ENCODE data around the gene ATAD1. TPM values are rescaled to one million over a fixed set of nuclear protein-coding genes. Genes with fewer than 3 reads are reported as not detected.

ATAD1 gene
- total and polyA plus RNA-seq, 9 of the 15 experiments (the other 6 are each of a cell fraction or from before 2014, with no cell fraction given), result 11.3 to 33.8 (median 27.3) TPM

DNA sequence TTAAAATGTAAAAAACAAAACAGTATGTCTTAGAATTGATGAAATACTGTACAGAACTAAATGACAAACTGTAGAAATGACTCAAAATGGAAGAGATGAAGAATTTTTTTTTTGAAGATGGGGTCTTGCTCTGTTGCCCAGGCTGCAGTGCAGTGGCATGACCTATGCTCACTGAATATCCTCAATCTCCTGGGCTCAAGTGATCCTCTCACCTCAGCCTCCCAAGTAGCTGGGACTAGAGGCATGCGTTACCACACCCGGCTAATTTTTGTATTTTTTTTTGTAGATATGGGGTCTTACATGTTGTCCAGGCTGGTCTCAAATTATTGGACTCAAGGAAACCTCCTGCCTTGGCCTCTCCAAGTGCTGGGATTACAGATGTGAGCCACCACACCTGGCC is 36.5 kb downstream of the ATAD1 start (continued):
- TF ChIP-seq, protein P1, sequence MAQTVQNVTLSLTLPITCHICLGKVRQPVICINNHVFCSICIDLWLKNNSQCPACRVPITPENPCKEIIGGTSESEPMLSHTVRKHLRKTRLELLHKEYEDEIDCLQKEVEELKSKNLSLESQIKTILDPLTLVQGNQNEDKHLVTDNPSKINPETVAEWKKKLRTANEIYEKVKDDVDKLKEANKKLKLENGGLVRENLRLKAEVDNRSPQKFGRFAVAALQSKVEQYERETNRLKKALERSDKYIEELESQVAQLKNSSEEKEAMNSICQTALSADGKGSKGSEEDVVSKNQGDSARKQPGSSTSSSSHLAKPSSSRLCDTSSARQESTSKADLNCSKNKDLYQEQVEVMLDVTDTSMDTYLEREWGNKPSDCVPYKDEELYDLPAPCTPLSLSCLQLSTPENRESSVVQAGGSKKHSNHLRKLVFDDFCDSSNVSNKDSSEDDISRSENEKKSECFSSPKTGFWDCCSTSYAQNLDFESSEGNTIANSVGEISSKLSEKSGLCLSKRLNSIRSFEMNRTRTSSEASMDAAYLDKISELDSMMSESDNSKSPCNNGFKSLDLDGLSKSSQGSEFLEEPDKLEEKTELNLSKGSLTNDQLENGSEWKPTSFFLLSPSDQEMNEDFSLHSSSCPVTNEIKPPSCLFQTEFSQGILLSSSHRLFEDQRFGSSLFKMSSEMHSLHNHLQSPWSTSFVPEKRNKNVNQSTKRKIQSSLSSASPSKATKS (CRISPR knock-in tag; IDR thresholded peaks at IDR 0.05), result no peak
- TF ChIP-seq ZNF780A (CRISPR knock-in tag; IDR thresholded peaks at IDR 0.05), result no peak

DNA sequence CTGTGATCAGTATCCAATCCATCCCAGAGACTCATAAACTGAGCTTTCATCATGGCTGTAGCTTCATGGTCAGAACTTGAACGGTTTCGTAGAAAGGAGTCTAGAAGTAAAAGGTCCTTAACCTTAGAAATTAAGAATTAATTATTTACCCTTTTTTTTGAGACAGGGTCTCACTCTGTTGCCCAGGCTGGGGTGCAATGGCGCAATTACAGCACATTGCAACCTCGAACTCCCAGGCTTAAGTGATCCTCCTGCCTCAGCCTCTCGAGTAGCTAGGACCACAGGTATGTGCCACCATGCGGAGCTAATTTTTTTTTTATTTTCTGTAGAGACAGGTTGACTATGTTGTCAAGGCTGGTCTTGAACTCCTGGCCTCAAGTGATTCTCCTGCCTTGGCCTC is 41.7 kb downstream of the ATAD1 start:
- FAIRE-seq (no peak), ATAC-seq (no peak), DNase-seq (ENCODE audit: extremely low read depth in 1 of 4, low spot score in 3 of 4) (no peak)
- ChIA-PET POLR2A (interaction anchor here (1.0 kb wide), 1 partner anchor 26 kb away, joined by 5 read pairs; no protein-coding TSS in a partner anchor), CTCF (ENCODE audit: low intra/inter-chr PET ratio) (no interaction called here)
- WGBS (ENCODE audit: insufficient coverage, low coverage, missing lambda C conversion rate), result 96% methylated on average over 6 of the region's 6 CpGs
- Histone ChIP-seq H2AFZ (ENCODE audit: low read depth, low read length) (no peak overlapping the region), H3K36me3 (ENCODE audit: control insufficient read depth, insufficient read depth, low read length) (peaks cover 32% of the 10 kb centered on the region), H3K79me2 (ENCODE audit: control insufficient read depth, insufficient read depth, low read length) (peaks cover 4% of the 10 kb centered on the region; the same call in 1 of the 3 replicates), H3K9me1 (ENCODE audit: control insufficient read depth, insufficient read depth, low read length) (no peaks in the 10 kb centered on the region), H4K20me1 (replicated peaks; ENCODE audit: control insufficient read depth, insufficient read depth, low read length) (no peaks in the 10 kb centered on the region), H3K4me3 (no peak overlapping the region), H3K27me3 (ENCODE audit: control insufficient read depth in 2 of 2, insufficient read depth in 2 of 2, low read length in 2 of 2) (no peaks in the 10 kb centered on the region), H3K4me1 (replicated peaks in 1 of 2; ENCODE audit: control insufficient read depth in 2 of 2, insufficient read depth in 2 of 2, low read length in 2 of 2) (no peaks in the 10 kb centered on the region), H3K9ac (ENCODE audit: insufficient read depth in 1 of 2, low read depth in 2 of 2, low read length in 2 of 2) (no peak overlapping the region), H3K4me2 (ENCODE audit: insufficient read depth, low read length) (no peak overlapping the region), H3K27ac (ENCODE audit: extremely low read depth, low read depth, low read length) (no peak overlapping the region), H3K9me3 (replicated peaks; ENCODE audit: control insufficient read depth, insufficient read depth, low read depth, low read length) (no peaks in the 10 kb centered on the region)
- in situ Hi-C loops (cut with MboI) (no loop called here), intact Hi-C loops (cut with micrococcal nuclease) (no loop called here)
- TF ChIP-seq, protein P2, sequence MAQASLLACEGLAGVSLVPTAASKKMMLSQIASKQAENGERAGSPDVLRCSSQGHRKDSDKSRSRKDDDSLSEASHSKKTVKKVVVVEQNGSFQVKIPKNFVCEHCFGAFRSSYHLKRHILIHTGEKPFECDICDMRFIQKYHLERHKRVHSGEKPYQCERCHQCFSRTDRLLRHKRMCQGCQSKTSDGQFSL (CRISPR knock-in tag; IDR thresholded peaks at IDR 0.05), result no peak
- TF ChIP-seq, protein P2 (tag; IDR thresholded peaks at IDR 0.05), result no peak
- peak; percentile 65 for TF ChIP-seq ZNF121 (CRISPR knock-in tag; conservative IDR thresholded peaks at IDR 0.05)
- no TSS peak for BruUV-seq (replicated peaks)
